Measurements from ENCODE around the gene UPF3A. TPM values are rescaled to one million over a fixed set of nuclear protein-coding genes. Genes with fewer than 3 reads are reported as not detected.

The UPF3A gene
- total RNA-seq, 6 experiments from 2014 or later: 10.6 to 24.3 (median 14.8) TPM

- Histone ChIP-seq H3K27ac (peak overlapping the region in 2 of 3 donors; percentile 67 to 85), H3K36me3 (peaks cover 0 to 41% (median 24%) of the 10 kb centered on the region in 4 donors), H3K27me3 (no peaks in the 10 kb centered on the region), H3K4me3 (peak overlapping the region; percentile 96 to 97 (median 96)), H3K4me1 (peaks cover 0 to 11% (median 0%) of the 10 kb centered on the region in 4 donors), H3K9me3 (no peaks in the 10 kb centered on the region)
- ATAC-seq: peak in 1 of 4 donors; percentile 50
- no peak for DNase-seq
- WGBS (ENCODE audit: insufficient coverage, low coverage, low lambda C conversion rate, missing lambda C conversion rate): 4% methylated on average over 10 of the region's 10 CpGs
- intact Hi-C loops (cut with DNase I): no loop called here
- TF ChIP-seq POLR2A (IDR thresholded peaks at IDR 0.05) (no peak), CTCF (IDR thresholded peaks at IDR 0.05) (no peak)
These were observed 45.7 kb upstream of the UPF3A start for GRCh38 chr13:114235697-114236096.

- intact Hi-C loops (cut with DNase I): no loop called here
- ATAC-seq (no peak), DNase-seq (no peak)
- Histone ChIP-seq H3K36me3 (peaks cover 0 to 46% (median 27%) of the 10 kb centered on the region in 4 donors), H3K4me3 (peak overlapping the region; percentile 96 to 97 (median 96)), H3K4me1 (peaks cover 0 to 11% (median 0%) of the 10 kb centered on the region in 4 donors), H3K27ac (peak overlapping the region in 2 of 3 donors; percentile 67 to 85), H3K9me3 (no peaks in the 10 kb centered on the region), H3K27me3 (no peaks in the 10 kb centered on the region)
- no peak for TF ChIP-seq CTCF (IDR thresholded peaks at IDR 0.05)
- TF ChIP-seq POLR2A (IDR thresholded peaks at IDR 0.05): no peak
- WGBS (ENCODE audit: insufficient coverage, low coverage, low lambda C conversion rate, missing lambda C conversion rate): 64% methylated on average over 4 of the region's 4 CpGs
These were observed 45.2 kb upstream of the UPF3A start for GRCh38 chr13:114236227-114236626.

DNA sequence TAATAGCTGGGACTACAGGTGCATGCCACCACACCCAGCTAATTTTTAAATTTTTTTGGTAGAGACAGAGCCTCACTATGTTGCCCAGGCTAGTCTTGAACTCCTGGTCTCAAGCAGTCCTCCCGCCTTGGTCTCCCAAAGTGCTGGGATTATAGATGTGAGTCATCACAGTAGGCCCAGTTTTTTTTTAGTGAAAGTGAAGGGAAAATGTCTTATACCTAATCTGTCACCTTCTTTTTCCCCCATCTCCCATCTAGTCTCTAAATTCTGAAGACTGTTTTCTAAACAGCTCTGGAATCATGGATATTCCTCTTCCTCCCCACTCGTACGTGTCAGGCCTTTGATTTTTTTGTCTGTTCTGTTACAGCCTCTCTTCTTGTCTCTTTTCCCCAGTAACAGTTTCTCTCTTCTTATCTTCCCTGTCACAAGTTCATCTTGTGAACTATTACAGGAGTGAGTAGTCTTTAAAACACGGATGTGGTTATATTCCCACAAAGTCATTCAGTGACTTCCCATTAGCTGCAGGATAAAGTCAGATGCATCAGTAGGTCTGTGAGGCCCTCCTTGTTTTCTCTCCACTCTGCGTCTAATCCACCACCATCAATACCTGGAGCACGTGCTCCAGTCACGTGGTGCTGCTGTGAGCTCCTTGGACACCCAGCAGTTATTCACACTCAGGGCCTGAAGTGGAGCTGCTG is 43.8 kb upstream of the UPF3A start:
- DNase-seq (no peak), ATAC-seq (no peak)
- intact Hi-C loops (cut with DNase I): no loop called here
- Histone ChIP-seq H3K27me3 (no peaks in the 10 kb centered on the region), H3K9me3 (no peaks in the 10 kb centered on the region), H3K36me3 (peaks cover 0 to 59% (median 38%) of the 10 kb centered on the region in 4 donors), H3K4me3 (no peak overlapping the region), H3K27ac (no peak overlapping the region), H3K4me1 (peaks cover 0 to 11% (median 0%) of the 10 kb centered on the region in 4 donors)
- 89% methylated on average over 7 of the region's 7 CpGs for WGBS (ENCODE audit: insufficient coverage, low coverage, low lambda C conversion rate, missing lambda C conversion rate)
- TF ChIP-seq POLR2A (IDR thresholded peaks at IDR 0.05): no peak
- TF ChIP-seq CTCF (IDR thresholded peaks at IDR 0.05): no peak

- intact Hi-C loops (cut with DNase I): no loop called here
- Histone ChIP-seq H3K36me3 (peaks cover 0 to 98% (median 68%) of the 10 kb centered on the region in 4 donors), H3K4me1 (no peaks in the 10 kb centered on the region), H3K9me3 (no peaks in the 10 kb centered on the region), H3K27me3 (no peaks in the 10 kb centered on the region), H3K27ac (no peak overlapping the region), H3K4me3 (no peak overlapping the region)
- ATAC-seq (no peak), DNase-seq (no peak)
- WGBS (ENCODE audit: insufficient coverage, low coverage, low lambda C conversion rate, missing lambda C conversion rate): 97% methylated on average over 6 of the region's 6 CpGs
- TF ChIP-seq CTCF (IDR thresholded peaks at IDR 0.05) (no peak), POLR2A (IDR thresholded peaks at IDR 0.05) (no peak)
These were observed 39.5 kb upstream of the UPF3A start for GRCh38 chr13:114241918-114242317.

Measured in right lobe of liver (tissue), 6 donors.